ENCODE data around the gene TANC1. TPM values are rescaled to one million over a fixed set of nuclear protein-coding genes. Genes with fewer than 3 reads are reported as not detected.
"Not testable (repeated sequence)": the region's sequence is repeated elsewhere in the genome, so short reads cannot be mapped to it uniquely, and the experiment has no call there.

The TANC1 gene
- total RNA-seq, 2 donors from 2014 or later: 51.8 to 58.9 TPM

- peak overlapping the region; percentile 79 to 84 for H3K27ac ChIP-seq
- no peak for DNase-seq (ENCODE audit: low spot score)
- H3K4me1 ChIP-seq: peaks cover 0 to 88% of the 10 kb centered on the region in 2 donors
- peaks cover 0 to 4% of the 10 kb centered on the region in 2 donors for H3K9me3 ChIP-seq
- no peak for TF ChIP-seq CTCF (IDR thresholded peaks at IDR 0.05)
- no peak overlapping the region for H3K4me3 ChIP-seq
- H3K36me3 ChIP-seq: no peaks in the 10 kb centered on the region
- no peaks in the 10 kb centered on the region for H3K27me3 ChIP-seq
Measured at GRCh38 chr2:159091381-159091780, 122.9 kb downstream of the TANC1 start.

GRCh38 chr2:159091976-159092375, 123.5 kb downstream of the TANC1 start:
- H3K27me3 ChIP-seq: no peaks in the 10 kb centered on the region
- H3K36me3 ChIP-seq: no peaks in the 10 kb centered on the region
- peaks cover 0 to 8% of the 10 kb centered on the region in 2 donors for H3K9me3 ChIP-seq
- no peak overlapping the region for H3K4me3 ChIP-seq
- H3K27ac ChIP-seq: peak overlapping the region; percentile 79 to 84
- no peak for DNase-seq (ENCODE audit: low spot score)
- H3K4me1 ChIP-seq: peaks cover 0 to 84% of the 10 kb centered on the region in 2 donors
- no peak for TF ChIP-seq CTCF (IDR thresholded peaks at IDR 0.05)

- DNase-seq (ENCODE audit: low spot score): no peak
Measured at GRCh38 chr2:159093497-159093896, 125.1 kb downstream of the TANC1 start.

GRCh38 chr2:159094173-159094737, 125.8 kb downstream of the TANC1 start:
- DNase-seq (ENCODE audit: low spot score): peak; percentile 82
- peaks cover 0 to 83% of the 10 kb centered on the region in 2 donors for H3K4me1 ChIP-seq
- H3K27ac ChIP-seq: peak overlapping the region; percentile 77 to 84

More at GRCh38 chr2:159093497-159093896, 125.1 kb downstream of the TANC1 start:
- peaks cover 0 to 8% of the 10 kb centered on the region in 2 donors for H3K9me3 ChIP-seq
- TF ChIP-seq CTCF (IDR thresholded peaks at IDR 0.05): no peak
- no peaks in the 10 kb centered on the region for H3K27me3 ChIP-seq
- no peak overlapping the region for H3K4me3 ChIP-seq
- peak overlapping the region; percentile 37 to 84 for H3K27ac ChIP-seq
- H3K4me1 ChIP-seq: peaks cover 0 to 84% of the 10 kb centered on the region in 2 donors
- peaks cover 9% of the 10 kb centered on the region for H3K36me3 ChIP-seq

GRCh38 chr2:159095813-159096212, 127.4 kb downstream of the TANC1 start:
- H3K27ac ChIP-seq: no peak overlapping the region
- peaks cover 0 to 81% of the 10 kb centered on the region in 2 donors for H3K4me1 ChIP-seq
- TF ChIP-seq CTCF (IDR thresholded peaks at IDR 0.05): no peak

More at GRCh38 chr2:159094173-159094737, 125.8 kb downstream of the TANC1 start:
- no peak overlapping the region for H3K4me3 ChIP-seq
- H3K27me3 ChIP-seq: no peaks in the 10 kb centered on the region
- H3K9me3 ChIP-seq: peaks cover 0 to 8% of the 10 kb centered on the region in 2 donors
- no peak for TF ChIP-seq CTCF (IDR thresholded peaks at IDR 0.05)
- H3K36me3 ChIP-seq: peaks cover 12% of the 10 kb centered on the region

GRCh38 chr2:159096302-159096855, 127.9 kb downstream of the TANC1 start:
- Histone ChIP-seq H3K4me1 (peaks cover 0 to 78% of the 10 kb centered on the region in 2 donors), H3K27ac (peak overlapping the region in 1 of 2 donors; percentile 53), H3K36me3 (peaks cover 12% of the 10 kb centered on the region)
- not testable (repeated sequence) for H3K4me3 ChIP-seq; H3K9me3 ChIP-seq; DNase-seq (ENCODE audit: low spot score); H3K27me3 ChIP-seq

More at GRCh38 chr2:159095813-159096212, 127.4 kb downstream of the TANC1 start:
- no peak for DNase-seq (ENCODE audit: low spot score)
- Histone ChIP-seq H3K36me3 (peaks cover 12% of the 10 kb centered on the region), H3K4me3 (no peak overlapping the region), H3K9me3 (peaks cover 0 to 8% of the 10 kb centered on the region in 2 donors), H3K27me3 (no peaks in the 10 kb centered on the region)

All from right atrium auricular region (tissue), 2 donors.